ENCODE data around the gene CPEB3. TPM values are rescaled to one million over a fixed set of nuclear protein-coding genes. Genes with fewer than 3 reads are reported as not detected.

Gene CPEB3
- total and polyA plus RNA-seq, 5 donors from 2014 or later, result 0.47 to 4.4 (median 0.98) TPM

DNA sequence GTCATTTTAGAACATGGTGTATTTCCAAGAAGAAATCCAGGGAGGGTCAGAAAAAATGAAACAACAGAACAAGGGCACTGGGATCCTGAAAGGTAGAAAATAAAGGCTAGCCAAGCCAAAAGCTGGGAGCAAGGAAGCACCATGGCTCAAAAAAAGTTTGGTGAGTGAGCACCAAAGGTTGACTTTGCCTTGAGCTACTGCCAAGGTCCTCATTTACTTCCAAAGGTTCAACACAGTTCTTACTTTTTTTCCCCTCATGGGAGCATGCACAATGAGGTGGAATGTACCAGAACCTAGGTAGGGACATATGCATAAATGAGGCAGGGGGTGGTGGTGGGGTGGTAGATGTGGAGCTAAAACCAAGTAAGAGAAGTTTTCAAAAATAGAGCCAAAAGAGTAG, 182.8 kb downstream of the CPEB3 start:
- H3K4me1 ChIP-seq (ENCODE audit: control insufficient read depth, insufficient read depth, low read length, poor library complexity, severe bottlenecking), result no peaks in the 10 kb centered on the region
- H3K4me3 ChIP-seq (ENCODE audit: low read depth, low read length), result no peak overlapping the region
- Mint-ChIP-seq H3K27ac (no peak overlapping the region), H3K27me3 (no peaks in the 10 kb centered on the region), H3K9me3 (no peaks in the 10 kb centered on the region), H3K4me1 (peaks cover 0 to 5% (median 0%) of the 10 kb centered on the region in 4 donors), H3K36me3 (peaks cover 3% of the 10 kb centered on the region), H3K4me3 (no peak overlapping the region)
- no peaks in the 10 kb centered on the region for H3K27me3 ChIP-seq (ENCODE audit: control insufficient read depth, insufficient read depth, low read length)
- no peak overlapping the region for H3K27ac ChIP-seq (ENCODE audit: insufficient read depth, low read length, poor library complexity, severe bottlenecking)
- H3K36me3 ChIP-seq (ENCODE audit: control insufficient read depth, insufficient read depth, low read length), result peaks cover 3% of the 10 kb centered on the region
- H3K9me3 ChIP-seq (ENCODE audit: control insufficient read depth in 2 of 2, low read length in 2 of 2), result no peaks in the 10 kb centered on the region
- DNase-seq (no peak), ATAC-seq (ENCODE audit: low read depth in 2 of 2) (no peak)

DNA sequence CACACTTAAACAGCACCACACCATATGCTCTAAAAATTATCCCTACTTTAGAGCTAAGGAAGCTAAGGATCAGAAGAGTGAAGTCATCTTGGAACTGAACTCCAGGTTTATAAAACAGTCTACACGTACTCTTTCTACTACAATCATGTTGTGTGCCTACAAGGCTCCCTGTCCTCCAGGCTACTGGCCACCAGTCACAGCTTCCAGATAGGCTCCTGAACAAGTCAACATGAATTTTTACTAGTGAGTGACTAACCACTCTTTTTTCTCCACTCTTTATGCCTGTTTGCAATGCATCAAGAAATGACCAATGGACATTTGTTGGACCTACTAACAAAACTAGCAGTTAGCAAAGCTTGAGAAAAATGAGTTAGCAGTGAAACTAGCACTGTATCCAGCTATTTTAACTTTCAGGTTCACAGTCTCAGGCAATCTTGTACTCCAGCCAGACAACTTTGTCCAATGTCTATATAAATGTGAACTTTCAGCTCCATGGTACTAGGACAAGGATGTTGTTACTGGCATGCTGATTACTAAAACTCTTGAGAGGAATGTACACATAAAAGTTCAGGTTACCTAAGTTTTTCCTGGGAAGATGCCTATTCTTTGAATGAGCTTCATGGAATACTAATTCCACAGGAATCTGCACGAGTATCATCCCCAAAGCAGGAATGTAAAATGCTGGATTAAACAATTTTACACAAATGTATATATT, 187.3 kb downstream of the CPEB3 start:
- H3K4me3 ChIP-seq (ENCODE audit: low read depth, low read length), result no peak overlapping the region
- DNase-seq (no peak), ATAC-seq (ENCODE audit: low read depth in 2 of 2) (no peak)
- H3K27ac ChIP-seq (ENCODE audit: insufficient read depth, low read length, poor library complexity, severe bottlenecking), result no peak overlapping the region
- H3K4me1 ChIP-seq (ENCODE audit: control insufficient read depth, insufficient read depth, low read length, poor library complexity, severe bottlenecking), result no peaks in the 10 kb centered on the region
- Mint-ChIP-seq H3K4me1 (peaks cover 6 to 21% (median 11%) of the 10 kb centered on the region in 4 donors), H3K36me3 (peaks cover 3% of the 10 kb centered on the region), H3K27me3 (peaks cover 4% of the 10 kb centered on the region), H3K27ac (no peak overlapping the region), H3K4me3 (no peak overlapping the region), H3K9me3 (no peaks in the 10 kb centered on the region)
- no peaks in the 10 kb centered on the region for H3K27me3 ChIP-seq (ENCODE audit: control insufficient read depth, insufficient read depth, low read length)
- H3K36me3 ChIP-seq (ENCODE audit: control insufficient read depth, insufficient read depth, low read length), result no peaks in the 10 kb centered on the region
- H3K9me3 ChIP-seq (ENCODE audit: control insufficient read depth in 2 of 2, low read length in 2 of 2), result no peaks in the 10 kb centered on the region

GRCh38 chr10:92102601-92103213, 188.2 kb downstream of the CPEB3 start:
- H3K4me1 ChIP-seq (ENCODE audit: control insufficient read depth, insufficient read depth, low read length, poor library complexity, severe bottlenecking), result no peaks in the 10 kb centered on the region
- no peaks in the 10 kb centered on the region for H3K36me3 ChIP-seq (ENCODE audit: control insufficient read depth, insufficient read depth, low read length)
- peaks cover 6 to 21% (median 11%) of the 10 kb centered on the region in 4 donors for H3K4me1 Mint-ChIP-seq
- H3K9me3 Mint-ChIP-seq, result no peaks in the 10 kb centered on the region
- H3K27ac Mint-ChIP-seq, result no peak overlapping the region
- H3K36me3 Mint-ChIP-seq, result peaks cover 3% of the 10 kb centered on the region
- H3K27ac ChIP-seq (ENCODE audit: insufficient read depth, low read length, poor library complexity, severe bottlenecking), result no peak overlapping the region
- no peak overlapping the region for H3K4me3 Mint-ChIP-seq
- no peak overlapping the region for H3K4me3 ChIP-seq (ENCODE audit: low read depth, low read length)
- H3K27me3 ChIP-seq (ENCODE audit: control insufficient read depth, insufficient read depth, low read length), result no peaks in the 10 kb centered on the region
- H3K27me3 Mint-ChIP-seq, result peaks cover 4% of the 10 kb centered on the region
- H3K9me3 ChIP-seq (ENCODE audit: control insufficient read depth in 2 of 2, low read length in 2 of 2), result no peaks in the 10 kb centered on the region
- DNase-seq, result no peak
- no peak for ATAC-seq (ENCODE audit: low read depth in 2 of 2)

GRCh38 chr10:92094960-92095359, 195.9 kb downstream of the CPEB3 start:
- Mint-ChIP-seq H3K9me3 (no peaks in the 10 kb centered on the region), H3K27ac (no peak overlapping the region)
- no peak for ATAC-seq (ENCODE audit: low read depth in 2 of 2)

DNA sequence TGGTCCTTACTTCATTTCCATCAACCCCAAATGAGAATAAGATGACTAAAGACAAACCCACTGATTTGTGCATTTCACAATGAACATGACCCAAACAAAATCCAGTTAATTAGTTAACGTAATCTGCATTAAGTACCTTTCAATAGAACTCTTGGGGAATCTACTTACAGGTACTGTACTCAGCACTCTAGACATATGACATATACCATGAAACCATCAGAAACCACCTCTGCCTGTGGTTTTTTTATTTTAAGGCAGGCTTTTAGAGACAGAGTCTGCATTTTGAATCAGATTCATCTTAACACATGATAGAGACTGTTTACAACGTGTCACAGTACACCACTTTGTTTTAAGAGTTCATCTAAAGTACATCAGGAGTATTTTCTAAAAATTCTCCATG, 198.9 kb downstream of the CPEB3 start:
- no peak overlapping the region for H3K27ac ChIP-seq (ENCODE audit: insufficient read depth, low read length, poor library complexity, severe bottlenecking)
- H3K4me1 ChIP-seq (ENCODE audit: control insufficient read depth, insufficient read depth, low read length, poor library complexity, severe bottlenecking), result no peaks in the 10 kb centered on the region
- H3K9me3 ChIP-seq (ENCODE audit: control insufficient read depth in 2 of 2, low read length in 2 of 2), result no peaks in the 10 kb centered on the region
- no peak overlapping the region for H3K4me3 ChIP-seq (ENCODE audit: low read depth, low read length)
- Mint-ChIP-seq H3K4me1 (peaks cover 0 to 8% (median 5%) of the 10 kb centered on the region in 4 donors), H3K9me3 (no peaks in the 10 kb centered on the region), H3K27ac (no peak overlapping the region), H3K4me3 (no peak overlapping the region), H3K36me3 (no peaks in the 10 kb centered on the region), H3K27me3 (no peaks in the 10 kb centered on the region)
- no peaks in the 10 kb centered on the region for H3K27me3 ChIP-seq (ENCODE audit: control insufficient read depth, insufficient read depth, low read length)
- ATAC-seq (ENCODE audit: low read depth in 2 of 2) (no peak), DNase-seq (no peak)
- no peaks in the 10 kb centered on the region for H3K36me3 ChIP-seq (ENCODE audit: control insufficient read depth, insufficient read depth, low read length)

More at GRCh38 chr10:92094960-92095359, 195.9 kb downstream of the CPEB3 start:
- Mint-ChIP-seq H3K27me3 (no peaks in the 10 kb centered on the region), H3K4me3 (no peak overlapping the region), H3K36me3 (no peaks in the 10 kb centered on the region), H3K4me1 (peaks cover 0 to 8% (median 1%) of the 10 kb centered on the region in 4 donors)
- H3K36me3 ChIP-seq (ENCODE audit: control insufficient read depth, insufficient read depth, low read length), result no peaks in the 10 kb centered on the region
- no peaks in the 10 kb centered on the region for H3K4me1 ChIP-seq (ENCODE audit: control insufficient read depth, insufficient read depth, low read length, poor library complexity, severe bottlenecking)
- no peaks in the 10 kb centered on the region for H3K27me3 ChIP-seq (ENCODE audit: control insufficient read depth, insufficient read depth, low read length)
- no peak for DNase-seq
- no peaks in the 10 kb centered on the region for H3K9me3 ChIP-seq (ENCODE audit: control insufficient read depth in 2 of 2, low read length in 2 of 2)
- no peak overlapping the region for H3K4me3 ChIP-seq (ENCODE audit: low read depth, low read length)
- H3K27ac ChIP-seq (ENCODE audit: insufficient read depth, low read length, poor library complexity, severe bottlenecking), result no peak overlapping the region

- H3K27ac ChIP-seq (ENCODE audit: insufficient read depth, low read length, poor library complexity, severe bottlenecking), result no peak overlapping the region
- no peaks in the 10 kb centered on the region for H3K27me3 ChIP-seq (ENCODE audit: control insufficient read depth, insufficient read depth, low read length)
- no peaks in the 10 kb centered on the region for H3K36me3 ChIP-seq (ENCODE audit: control insufficient read depth, insufficient read depth, low read length)
- Mint-ChIP-seq H3K4me1 (peaks cover 0 to 4% (median 1%) of the 10 kb centered on the region in 4 donors), H3K27me3 (no peaks in the 10 kb centered on the region), H3K9me3 (no peaks in the 10 kb centered on the region), H3K4me3 (no peak overlapping the region), H3K36me3 (no peaks in the 10 kb centered on the region), H3K27ac (peak overlapping the region in 2 of 3 donors; percentile 62 to 72)
- ATAC-seq (ENCODE audit: low read depth in 2 of 2) (peak; percentile 83 to 88), DNase-seq (peak; percentile 25 to 80 (median 50))
- no peaks in the 10 kb centered on the region for H3K4me1 ChIP-seq (ENCODE audit: control insufficient read depth, insufficient read depth, low read length, poor library complexity, severe bottlenecking)
- H3K9me3 ChIP-seq (ENCODE audit: control insufficient read depth in 2 of 2, low read length in 2 of 2), result no peaks in the 10 kb centered on the region
- H3K4me3 ChIP-seq (ENCODE audit: low read depth, low read length), result no peak overlapping the region
These were observed 203.0 kb downstream of the CPEB3 start for GRCh38 chr10:92087750-92088395.

DNA sequence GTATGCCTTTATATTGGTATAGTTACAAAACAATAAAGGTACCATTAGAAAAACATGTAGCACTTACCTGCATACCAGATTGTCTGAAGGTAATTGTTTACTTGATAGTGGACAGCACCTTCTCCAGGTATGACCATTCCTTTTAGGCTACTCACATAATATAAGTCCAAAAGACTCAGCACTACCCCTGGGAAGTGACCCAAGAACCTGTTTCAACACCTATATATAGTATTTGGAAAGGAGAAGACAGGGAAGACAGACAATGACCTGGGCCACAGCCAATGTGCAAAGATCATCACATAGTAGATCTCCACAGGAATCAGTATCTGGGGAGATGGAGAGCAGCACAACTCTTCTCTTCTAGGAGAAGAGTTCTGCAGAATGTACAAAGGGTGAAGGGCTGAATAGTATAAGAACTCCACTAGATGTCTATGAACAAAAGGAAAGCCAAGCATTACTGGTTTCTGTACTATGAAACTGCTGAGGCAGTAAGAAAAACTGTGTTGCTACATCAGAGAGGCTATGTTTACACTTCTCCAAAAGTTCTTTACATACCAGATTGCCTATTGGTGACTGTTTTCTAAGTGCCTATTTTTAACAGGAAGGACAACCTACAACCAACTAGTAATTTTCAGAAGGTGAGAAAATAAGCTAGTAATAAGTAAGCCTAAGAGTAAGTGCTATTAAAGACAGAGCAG, 208.1 kb downstream of the CPEB3 start:
- no peaks in the 10 kb centered on the region for H3K27me3 Mint-ChIP-seq
- no peak overlapping the region for H3K27ac ChIP-seq (ENCODE audit: insufficient read depth, low read length, poor library complexity, severe bottlenecking)
- no peak overlapping the region for H3K27ac Mint-ChIP-seq
- no peak overlapping the region for H3K4me3 ChIP-seq (ENCODE audit: low read depth, low read length)
- no peak overlapping the region for H3K4me3 Mint-ChIP-seq
- no peaks in the 10 kb centered on the region for H3K9me3 Mint-ChIP-seq
- peaks cover 0 to 2% (median under 1%) of the 10 kb centered on the region in 4 donors for H3K4me1 Mint-ChIP-seq
- no peak for DNase-seq
- ATAC-seq (ENCODE audit: low read depth in 2 of 2), result no peak
- no peaks in the 10 kb centered on the region for H3K9me3 ChIP-seq (ENCODE audit: control insufficient read depth in 2 of 2, low read length in 2 of 2)
- H3K27me3 ChIP-seq (ENCODE audit: control insufficient read depth, insufficient read depth, low read length), result no peaks in the 10 kb centered on the region
- H3K36me3 ChIP-seq (ENCODE audit: control insufficient read depth, insufficient read depth, low read length), result peaks cover 7% of the 10 kb centered on the region
- peaks cover 22% of the 10 kb centered on the region for H3K36me3 Mint-ChIP-seq
- no peaks in the 10 kb centered on the region for H3K4me1 ChIP-seq (ENCODE audit: control insufficient read depth, insufficient read depth, low read length, poor library complexity, severe bottlenecking)
